Measurements from ENCODE around the gene AATF.

The AATF gene

DNA sequence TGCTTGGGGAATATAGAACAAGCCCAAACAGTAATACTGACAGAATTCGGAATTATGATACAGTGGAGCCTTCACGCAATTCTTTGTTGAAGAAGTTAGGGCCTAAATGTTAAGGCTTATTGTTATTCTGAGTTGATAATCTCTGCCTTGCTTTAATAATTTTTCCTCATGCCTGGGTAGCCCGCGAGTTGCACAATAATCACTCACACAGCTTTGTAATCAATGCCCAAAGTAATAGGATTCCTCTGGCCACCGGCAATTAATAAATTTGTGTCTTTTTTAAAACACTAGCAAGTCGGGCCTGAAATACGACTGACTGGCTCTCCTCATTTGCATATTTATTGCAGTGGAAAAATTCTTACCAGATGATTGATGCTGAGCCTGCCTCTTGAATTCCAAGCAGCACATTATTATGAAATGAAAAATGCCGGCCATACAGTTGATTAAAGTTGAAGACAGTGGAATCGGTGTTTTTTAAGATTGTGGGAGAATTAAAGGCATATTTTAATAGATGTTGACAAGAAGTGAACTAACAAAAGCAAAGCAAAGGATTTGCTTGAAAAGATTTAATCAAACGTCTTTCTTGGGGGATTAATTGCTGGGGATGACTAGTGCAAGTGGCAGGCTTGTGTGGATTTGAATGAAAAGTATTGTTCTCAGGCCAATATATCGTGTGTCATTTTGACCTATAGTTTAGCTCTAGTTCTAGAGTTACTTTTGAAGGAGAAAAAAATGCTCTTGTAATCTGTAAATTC is 30.2 kb downstream of the AATF start:
- DNase-seq (ENCODE audit: low read depth in 2 of 2) = peak in 1 of 2 experiments; percentile 12

DNA sequence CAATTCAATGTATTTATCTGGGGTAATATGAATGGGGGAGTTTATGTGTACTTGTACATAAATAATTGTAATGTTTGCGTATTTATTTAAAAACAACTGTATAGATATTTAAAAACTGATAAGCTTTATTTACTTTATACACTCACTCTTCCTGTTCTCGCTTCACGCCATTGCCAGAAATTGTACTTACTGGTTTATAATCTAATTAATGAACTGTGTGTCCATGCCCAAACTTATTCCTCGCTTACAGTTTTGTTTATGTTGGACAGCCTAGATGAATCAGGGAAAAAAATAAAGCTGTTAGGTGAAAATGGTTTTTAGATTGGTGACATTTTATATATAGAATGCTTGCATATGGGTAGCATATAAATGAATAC is 30.8 kb downstream of the AATF start:
- no peak for DNase-seq (ENCODE audit: low read depth in 2 of 2)

- DNase-seq (ENCODE audit: low read depth in 2 of 2) = no peak
These were observed 31.6 kb downstream of the AATF start for GRCh38 chr17:36980280-36980761.

- DNase-seq (ENCODE audit: low read depth in 2 of 2) = no peak
These were observed 34.9 kb downstream of the AATF start for GRCh38 chr17:36983618-36984017.

- DNase-seq (ENCODE audit: low read depth in 2 of 2) = no peak
These were observed 40.4 kb downstream of the AATF start for GRCh38 chr17:36989173-36989572.

- DNase-seq (ENCODE audit: low read depth in 2 of 2) = no peak
These were observed 43.9 kb downstream of the AATF start for GRCh38 chr17:36992701-36993100.

DNA sequence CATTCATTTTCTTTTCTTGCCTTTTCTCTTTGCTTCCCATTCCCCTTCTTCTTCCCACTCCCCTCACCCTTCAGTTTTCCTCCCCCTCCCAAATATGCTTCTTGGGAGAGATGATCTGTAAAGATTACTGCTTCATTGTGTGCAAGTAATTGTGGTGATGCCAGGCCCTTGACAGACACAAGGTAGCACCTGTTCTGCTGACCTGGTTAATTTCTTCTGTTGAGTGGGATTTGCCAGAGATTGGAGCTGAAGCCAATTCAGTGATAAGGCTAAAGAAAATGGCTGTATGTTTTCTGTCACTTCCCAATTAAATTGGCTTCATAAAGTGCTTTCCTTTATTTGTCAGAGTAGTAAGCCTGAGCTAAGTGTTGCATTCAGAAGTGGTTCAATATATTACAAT is 44.5 kb downstream of the AATF start:
- no peak for DNase-seq (ENCODE audit: low read depth in 2 of 2)

- peak; percentile 15 to 29 for DNase-seq (ENCODE audit: low read depth in 2 of 2)
These were observed 45.7 kb downstream of the AATF start for GRCh38 chr17:36994438-36994837.

GRCh38 chr17:36999471-36999870 is 50.7 kb downstream of the AATF start:
- no peak for DNase-seq (ENCODE audit: low read depth in 2 of 2)

DNA sequence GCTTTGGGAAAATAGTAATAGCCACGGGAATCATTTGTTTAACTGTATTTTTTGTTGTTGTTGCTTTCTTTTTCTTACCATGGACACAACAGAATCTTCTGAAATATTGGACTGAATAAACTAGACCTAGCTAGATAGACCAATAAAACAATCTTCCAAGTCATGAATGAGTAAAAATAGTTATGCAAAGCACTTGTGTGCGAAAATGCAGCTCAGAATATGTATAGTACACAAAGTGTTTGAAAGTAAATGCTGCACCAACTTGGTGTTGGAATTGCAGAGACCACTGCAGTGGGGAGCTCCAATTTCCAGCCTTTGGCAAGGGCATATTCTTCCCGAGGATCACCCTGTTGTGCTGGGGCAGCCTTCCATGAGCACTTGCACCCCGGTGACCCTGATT is 68.0 kb downstream of the AATF start:
- no peak for DNase-seq (ENCODE audit: low read depth in 2 of 2)

GRCh38 chr17:37017404-37017803 is 68.7 kb downstream of the AATF start:
- DNase-seq (ENCODE audit: low read depth in 2 of 2) = no peak

- no peak for DNase-seq (ENCODE audit: low read depth in 2 of 2)
These were observed 70.5 kb downstream of the AATF start for GRCh38 chr17:37019117-37019740.

- DNase-seq (ENCODE audit: low read depth in 2 of 2) = no peak
These were observed 71.0 kb downstream of the AATF start for GRCh38 chr17:37019741-37020129.

- no peak for DNase-seq (ENCODE audit: low read depth in 2 of 2)
These were observed 75.5 kb downstream of the AATF start for GRCh38 chr17:37024181-37024637.

DNA sequence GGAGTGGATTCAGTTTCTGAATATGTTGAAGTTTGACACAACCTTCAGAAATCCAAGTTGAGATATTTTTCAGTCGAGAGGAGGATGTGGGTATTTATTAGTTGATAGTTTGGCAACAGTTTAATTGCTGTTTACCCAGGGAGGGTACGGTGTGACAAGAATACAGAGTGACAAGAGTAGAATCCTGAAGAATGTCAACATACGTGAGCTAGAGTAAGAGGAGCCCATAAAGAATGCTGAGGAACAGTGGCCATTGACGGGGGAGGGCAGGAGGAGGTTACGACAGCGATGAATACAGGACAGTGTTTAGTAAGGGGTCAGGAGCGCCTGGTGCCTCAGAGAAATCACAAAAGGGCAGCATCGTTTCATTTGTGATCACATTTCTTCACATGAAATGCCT is 76.5 kb downstream of the AATF start:
- no peak for DNase-seq (ENCODE audit: low read depth in 2 of 2)

DNA sequence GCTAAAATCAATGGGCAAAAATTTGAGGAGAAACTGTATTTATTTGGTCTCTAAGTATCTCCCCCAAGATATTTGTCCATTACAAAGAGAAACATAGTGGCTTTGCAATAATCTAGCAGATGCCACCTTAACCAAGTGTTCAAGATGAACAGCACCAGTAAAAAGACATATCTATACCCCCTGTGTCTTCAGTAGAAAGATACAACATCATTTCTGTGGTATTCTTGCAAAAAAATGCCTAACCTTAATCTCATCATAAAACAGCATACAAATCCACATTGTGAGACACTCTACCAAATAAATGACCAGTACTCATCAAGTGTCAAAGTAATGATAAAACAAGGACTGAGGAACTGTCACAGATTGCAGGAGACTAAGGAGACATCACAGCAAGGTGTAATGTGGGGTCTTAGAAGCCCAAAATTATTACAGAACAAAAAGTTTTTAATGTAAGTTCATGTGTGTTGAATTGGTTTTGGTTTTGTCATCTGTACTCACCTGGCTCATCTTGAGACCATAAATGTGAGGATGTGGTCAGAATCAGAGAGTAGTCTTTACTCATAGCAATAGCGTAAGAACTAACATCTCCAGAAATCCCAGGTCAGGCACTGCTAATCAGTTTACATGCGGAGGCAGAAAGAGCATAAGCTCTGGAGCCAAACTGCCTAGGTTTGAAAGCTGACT is 77.2 kb downstream of the AATF start:
- DNase-seq (ENCODE audit: low read depth in 2 of 2) = no peak

GRCh38 chr17:37026531-37026869 is 77.7 kb downstream of the AATF start:
- no peak for DNase-seq (ENCODE audit: low read depth in 2 of 2)

- no peak for DNase-seq (ENCODE audit: low read depth in 2 of 2)
These were observed 79.3 kb downstream of the AATF start for GRCh38 chr17:37028040-37028439.

- no peak for DNase-seq (ENCODE audit: low read depth in 2 of 2)
These were observed 82.8 kb downstream of the AATF start for GRCh38 chr17:37031493-37032083.

- DNase-seq (ENCODE audit: low read depth in 2 of 2) = no peak
These were observed 88.9 kb downstream of the AATF start for GRCh38 chr17:37037590-37038155.

DNA sequence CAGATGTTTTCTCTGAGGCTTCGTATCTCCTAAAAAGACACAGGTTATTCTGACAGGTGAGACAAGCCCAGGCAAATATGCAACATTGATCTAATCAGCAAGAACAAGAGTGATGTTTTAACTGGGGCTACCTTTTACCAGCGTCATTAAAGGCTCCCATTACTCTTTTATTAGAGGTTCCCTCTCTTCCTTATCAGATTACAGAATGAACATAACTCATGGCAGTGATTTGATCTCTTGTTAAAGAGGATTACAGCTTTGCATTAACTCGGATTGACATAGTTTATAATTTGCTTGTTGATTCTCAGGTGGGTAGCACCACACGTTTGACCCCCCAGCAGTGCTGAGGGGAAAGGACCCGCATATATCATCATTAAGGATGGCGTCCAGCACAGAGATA is 90.5 kb downstream of the AATF start:
- no peak for DNase-seq (ENCODE audit: low read depth in 2 of 2)

DNA sequence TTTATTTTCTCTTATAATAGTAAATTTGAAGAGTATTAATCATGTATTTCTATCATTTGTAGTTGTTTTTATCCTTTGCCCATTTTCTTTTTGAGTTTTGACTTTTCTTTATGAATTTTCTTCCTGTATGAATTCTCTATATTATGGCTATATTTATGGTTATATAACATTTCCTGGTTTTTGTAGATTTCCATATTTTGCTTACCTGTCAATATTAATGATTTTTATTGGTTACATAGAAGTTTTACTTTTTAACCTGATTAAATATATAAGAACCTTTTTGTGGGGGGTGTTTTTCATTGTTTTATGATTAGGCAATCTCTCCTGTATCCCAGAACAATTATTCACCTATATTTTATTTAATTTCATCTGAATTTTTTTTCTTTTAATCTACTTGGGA is 93.2 kb downstream of the AATF start:
- no peak for DNase-seq (ENCODE audit: low read depth in 2 of 2)
